CD4-positive, alpha-beta T cell treated with Interleukin-1 beta for 1 hour (primary cell): Measurements from ENCODE around the gene RING1.

Experiments
- DNase-seq, 2 donors: peaks; one replicate each; pipeline ENCODE4 v3.0.0-alpha.2; 2020 to 2022

RING1 gene

GRCh38 chr6:33172688-33173534 is 35.4 kb upstream of the RING1 start:
- peak in 1 of 2 donors; percentile 16 for DNase-seq

GRCh38 chr6:33173535-33174180 is 34.6 kb upstream of the RING1 start:
- DNase-seq = no peak

GRCh38 chr6:33174784-33175183 is 33.5 kb upstream of the RING1 start:
- no peak for DNase-seq

GRCh38 chr6:33175436-33176069 is 32.7 kb upstream of the RING1 start:
- no peak for DNase-seq

GRCh38 chr6:33176906-33177305 is 31.4 kb upstream of the RING1 start:
- no peak for DNase-seq

GRCh38 chr6:33177552-33178446 is 30.5 kb upstream of the RING1 start:
- DNase-seq = no peak

- no peak for DNase-seq
These were observed 29.4 kb upstream of the RING1 start for GRCh38 chr6:33178755-33179475.

- no peak for DNase-seq
These were observed 27.2 kb upstream of the RING1 start for GRCh38 chr6:33181141-33181540.

- DNase-seq = no peak
These were observed 25.1 kb upstream of the RING1 start for GRCh38 chr6:33183071-33183683.

GRCh38 chr6:33185190-33185589 is 23.1 kb upstream of the RING1 start:
- no peak for DNase-seq

GRCh38 chr6:33185654-33186187 is 22.6 kb upstream of the RING1 start:
- no peak for DNase-seq

GRCh38 chr6:33187809-33188208 is 20.5 kb upstream of the RING1 start:
- no peak for DNase-seq

GRCh38 chr6:33189164-33189563 is 19.1 kb upstream of the RING1 start:
- DNase-seq = no peak

GRCh38 chr6:33189625-33190448 is 18.5 kb upstream of the RING1 start:
- DNase-seq = no peak

GRCh38 chr6:33190504-33191107 is 17.7 kb upstream of the RING1 start:
- no peak for DNase-seq

GRCh38 chr6:33191383-33192104 is 16.8 kb upstream of the RING1 start:
- no peak for DNase-seq

GRCh38 chr6:33192105-33192646 is 16.1 kb upstream of the RING1 start, which contains the start of gene COL11A2:
COL11A2 (minus strand) TSS chr6:33192467; CDS start chr6:33192240, 227 bp downstream.
- DNase-seq = peak; percentile 27 to 45

GRCh38 chr6:33192671-33193602 is 15.4 kb upstream of the RING1 start:
- DNase-seq = peak; percentile 29 to 37
